GM12873 (cell line): Measurements from ENCODE around the gene REPS2.

Experiments used
- TF ChIP-seq, protein P1 (sequence below): IDR thresholded peaks from 2 replicates; pipeline ENCODE4 v1.5.1; 2012; ENCODE audit warnings: low read depth, mild to moderate bottlenecking, moderate library complexity, low read length, control low read depth; ENCODE audit not compliant: insufficient read depth; ENCODE audit errors: missing control alignments

The REPS2 gene

DNA sequence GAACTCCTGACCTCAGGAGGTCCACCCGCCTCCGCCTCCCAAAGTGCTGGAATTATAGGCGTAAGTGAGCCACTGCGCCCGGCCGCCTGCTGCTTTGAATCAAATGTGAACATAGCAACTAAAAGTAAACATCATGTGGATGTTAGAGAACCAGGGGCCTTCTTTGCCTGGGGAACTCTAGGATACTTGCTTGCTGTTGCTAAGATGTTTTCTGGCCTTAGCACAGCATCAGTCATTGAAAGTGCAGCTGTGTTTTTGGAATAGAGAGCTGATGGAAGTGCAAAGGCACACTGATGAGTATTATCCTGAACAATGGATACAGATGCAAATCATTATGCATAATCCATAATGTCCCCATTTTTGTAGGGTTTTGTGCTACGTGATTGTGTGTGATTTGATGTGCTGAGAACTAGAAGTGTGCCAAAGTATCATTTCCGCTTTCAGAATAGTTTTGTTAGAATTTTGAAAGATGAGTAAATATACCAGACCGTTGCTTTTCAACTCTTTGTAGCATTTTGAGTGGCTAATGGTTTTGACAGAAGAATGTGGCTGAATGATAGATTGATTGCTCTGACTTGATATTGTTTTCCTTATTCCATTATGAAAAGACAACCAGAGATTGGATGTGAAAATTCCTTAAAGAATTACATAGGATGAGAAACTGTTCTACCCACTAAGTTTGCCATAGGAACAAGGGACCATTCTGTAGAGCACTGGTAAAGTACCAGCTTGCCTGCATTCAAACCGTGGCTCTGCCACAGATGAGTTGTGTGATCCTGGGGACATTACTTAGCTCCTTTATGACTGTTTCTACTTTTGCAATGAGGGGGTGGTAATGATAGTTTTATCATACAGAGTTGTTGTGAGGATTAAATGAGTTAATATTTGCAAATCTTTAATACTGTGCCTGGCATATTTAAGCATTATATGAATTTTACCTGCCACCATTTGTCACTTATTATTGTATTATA lies 74.7 kb downstream of the REPS2 start:
- TF ChIP-seq, protein P1, sequence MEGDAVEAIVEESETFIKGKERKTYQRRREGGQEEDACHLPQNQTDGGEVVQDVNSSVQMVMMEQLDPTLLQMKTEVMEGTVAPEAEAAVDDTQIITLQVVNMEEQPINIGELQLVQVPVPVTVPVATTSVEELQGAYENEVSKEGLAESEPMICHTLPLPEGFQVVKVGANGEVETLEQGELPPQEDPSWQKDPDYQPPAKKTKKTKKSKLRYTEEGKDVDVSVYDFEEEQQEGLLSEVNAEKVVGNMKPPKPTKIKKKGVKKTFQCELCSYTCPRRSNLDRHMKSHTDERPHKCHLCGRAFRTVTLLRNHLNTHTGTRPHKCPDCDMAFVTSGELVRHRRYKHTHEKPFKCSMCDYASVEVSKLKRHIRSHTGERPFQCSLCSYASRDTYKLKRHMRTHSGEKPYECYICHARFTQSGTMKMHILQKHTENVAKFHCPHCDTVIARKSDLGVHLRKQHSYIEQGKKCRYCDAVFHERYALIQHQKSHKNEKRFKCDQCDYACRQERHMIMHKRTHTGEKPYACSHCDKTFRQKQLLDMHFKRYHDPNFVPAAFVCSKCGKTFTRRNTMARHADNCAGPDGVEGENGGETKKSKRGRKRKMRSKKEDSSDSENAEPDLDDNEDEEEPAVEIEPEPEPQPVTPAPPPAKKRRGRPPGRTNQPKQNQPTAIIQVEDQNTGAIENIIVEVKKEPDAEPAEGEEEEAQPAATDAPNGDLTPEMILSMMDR = no peak

DNA sequence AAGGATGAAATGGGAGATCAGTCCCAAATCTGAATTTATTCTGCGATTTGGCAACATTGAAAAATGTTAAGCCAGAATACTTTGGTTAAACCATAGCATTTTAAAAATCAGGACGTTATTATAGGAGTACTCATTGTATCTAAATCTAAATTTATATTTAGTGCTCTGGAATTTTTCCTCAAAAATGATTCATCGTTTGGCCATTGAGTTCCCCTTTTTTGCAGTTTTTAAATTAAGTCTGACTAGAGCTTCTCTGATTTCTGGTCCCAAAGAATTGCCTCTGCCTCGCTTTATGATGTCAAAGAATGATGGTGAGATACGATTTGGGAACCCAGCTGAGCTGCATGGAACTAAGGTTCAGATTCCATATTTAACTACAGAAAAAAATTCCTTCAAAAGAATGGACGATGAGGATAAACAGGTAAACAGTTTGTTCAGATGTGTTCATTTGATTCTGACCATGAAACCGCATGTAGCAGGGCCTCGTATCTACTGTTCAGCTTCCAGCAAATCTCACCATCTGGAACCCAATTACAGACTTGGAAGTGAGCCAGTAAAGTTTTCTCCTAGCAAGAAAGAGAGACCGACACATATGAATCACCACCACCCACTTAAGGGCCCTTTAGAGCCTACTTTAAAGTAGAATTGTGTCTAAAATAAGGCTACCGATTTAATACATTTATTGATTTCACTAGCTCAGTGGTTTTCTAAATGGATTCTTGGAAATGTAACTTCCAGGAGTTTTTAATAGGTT lies 75.6 kb downstream of the REPS2 start:
- TF ChIP-seq, protein P1 = no peak

GRCh38 chrX:17023661-17024060 lies 77.2 kb downstream of the REPS2 start:
- TF ChIP-seq, protein P1 = no peak

DNA sequence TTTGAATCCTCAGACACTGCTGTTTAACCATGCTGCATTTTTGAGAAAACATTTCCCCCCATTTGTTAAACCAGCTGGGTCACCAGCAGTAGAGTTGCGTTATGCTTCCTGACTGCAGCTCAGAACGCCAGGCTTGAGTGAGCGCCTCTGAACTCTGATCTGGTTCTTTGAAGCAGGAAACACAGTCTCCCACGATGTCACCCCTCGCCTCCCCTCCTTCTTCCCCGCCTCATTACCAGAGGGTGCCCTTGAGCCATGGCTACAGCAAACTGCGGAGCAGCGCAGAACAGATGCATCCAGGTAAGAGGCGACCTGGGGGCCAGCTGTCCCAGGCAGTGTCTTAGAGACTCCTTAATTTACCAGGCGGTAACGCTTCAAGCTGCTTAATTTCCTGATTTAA lies 78.4 kb downstream of the REPS2 start:
- TF ChIP-seq, protein P1 = no peak

DNA sequence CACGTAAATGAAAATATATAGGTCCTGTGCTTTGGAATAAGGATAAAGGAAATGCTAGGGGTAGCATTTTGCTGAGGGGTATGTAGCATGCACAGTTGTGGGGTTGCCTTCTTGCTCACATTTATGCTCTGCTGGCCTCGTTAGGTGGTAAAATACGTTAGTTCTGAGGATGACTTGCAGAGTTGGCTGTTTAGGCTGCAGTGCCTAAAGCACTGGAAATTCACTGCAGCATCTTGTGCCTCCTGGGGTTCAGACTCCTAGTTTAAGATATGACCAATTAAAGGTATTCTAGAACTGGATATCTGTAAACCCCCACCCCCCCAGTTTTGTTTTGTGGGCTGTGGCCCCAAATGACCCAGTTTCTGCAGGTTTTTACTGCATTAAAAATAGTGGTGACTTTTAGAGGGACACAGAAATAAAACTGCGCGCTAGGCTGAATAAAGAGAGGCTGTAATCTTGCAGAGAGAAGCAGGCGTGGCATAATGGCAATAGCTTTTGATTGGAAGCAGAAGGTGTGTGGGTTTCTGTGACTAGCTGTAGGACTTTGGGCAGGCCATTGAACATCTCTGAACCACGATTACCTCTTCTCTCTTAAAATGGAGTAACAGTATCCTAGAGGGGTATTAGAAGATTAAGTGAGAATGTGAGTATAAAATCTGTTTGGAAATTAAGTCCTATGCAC lies 79.3 kb downstream of the REPS2 start:
- TF ChIP-seq, protein P1 = no peak

- TF ChIP-seq, protein P1 = no peak
These were observed 81.5 kb downstream of the REPS2 start for GRCh38 chrX:17027931-17028330.
